LNCaP clone FGC (cell line): ENCODE results near the gene MXD1.
"Not testable (repeated sequence)": the region's sequence is repeated elsewhere in the genome, so short reads cannot be mapped to it uniquely, and the experiment has no call there.

Experiments used
- DNase-seq: peaks from one replicate; pipeline ENCODE4 v3.0.0-alpha.2; 2011; ENCODE audit warnings: low read depth
- H3K4me3 ChIP-seq: 2 replicates; pipeline ENCODE4 v1.5.1; 2011; ENCODE audit warnings: mild to moderate bottlenecking, low read depth, low read length, control low read depth
- TF ChIP-seq, protein P1 (sequence below): IDR thresholded peaks from 2 replicates; pipeline ENCODE4 v1.5.1; 2012; ENCODE audit warnings: mild to moderate bottlenecking; ENCODE audit not compliant: control insufficient read depth, insufficient read depth; ENCODE audit errors: extremely low read depth

Gene MXD1

DNA sequence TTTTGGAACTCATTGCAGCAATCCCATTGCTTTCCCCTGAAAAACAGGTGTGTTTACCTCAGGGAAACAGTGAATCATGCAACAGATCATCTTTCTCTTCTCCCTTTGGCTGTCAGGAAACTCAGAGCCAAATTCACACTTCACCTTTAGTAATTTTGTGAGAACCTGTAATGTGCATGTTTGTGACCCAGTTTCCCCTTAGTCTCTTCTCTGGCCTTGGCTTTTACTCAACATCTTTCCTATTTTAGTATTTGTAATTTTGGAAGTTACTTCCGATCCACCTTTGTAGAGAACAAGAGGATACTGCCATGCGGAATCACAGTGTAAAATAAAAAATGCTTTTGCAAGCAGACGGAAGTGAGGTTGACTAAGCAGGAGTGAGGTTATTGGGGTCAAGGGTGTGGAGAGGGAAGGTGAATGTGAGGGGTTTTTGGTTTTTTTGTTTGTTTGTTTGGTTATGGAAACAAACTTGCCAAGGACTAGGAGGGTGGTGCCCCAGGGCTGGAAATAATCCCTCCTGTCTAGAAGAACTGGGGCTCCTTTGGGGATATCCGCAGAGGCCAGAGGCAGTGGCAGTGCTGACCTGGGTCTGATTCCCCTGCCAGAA is 32.5 kb downstream of the MXD1 start:
- no peak for DNase-seq
- TF ChIP-seq, protein P1, sequence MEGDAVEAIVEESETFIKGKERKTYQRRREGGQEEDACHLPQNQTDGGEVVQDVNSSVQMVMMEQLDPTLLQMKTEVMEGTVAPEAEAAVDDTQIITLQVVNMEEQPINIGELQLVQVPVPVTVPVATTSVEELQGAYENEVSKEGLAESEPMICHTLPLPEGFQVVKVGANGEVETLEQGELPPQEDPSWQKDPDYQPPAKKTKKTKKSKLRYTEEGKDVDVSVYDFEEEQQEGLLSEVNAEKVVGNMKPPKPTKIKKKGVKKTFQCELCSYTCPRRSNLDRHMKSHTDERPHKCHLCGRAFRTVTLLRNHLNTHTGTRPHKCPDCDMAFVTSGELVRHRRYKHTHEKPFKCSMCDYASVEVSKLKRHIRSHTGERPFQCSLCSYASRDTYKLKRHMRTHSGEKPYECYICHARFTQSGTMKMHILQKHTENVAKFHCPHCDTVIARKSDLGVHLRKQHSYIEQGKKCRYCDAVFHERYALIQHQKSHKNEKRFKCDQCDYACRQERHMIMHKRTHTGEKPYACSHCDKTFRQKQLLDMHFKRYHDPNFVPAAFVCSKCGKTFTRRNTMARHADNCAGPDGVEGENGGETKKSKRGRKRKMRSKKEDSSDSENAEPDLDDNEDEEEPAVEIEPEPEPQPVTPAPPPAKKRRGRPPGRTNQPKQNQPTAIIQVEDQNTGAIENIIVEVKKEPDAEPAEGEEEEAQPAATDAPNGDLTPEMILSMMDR = no peak
- H3K4me3 ChIP-seq = no peak overlapping the region

DNA sequence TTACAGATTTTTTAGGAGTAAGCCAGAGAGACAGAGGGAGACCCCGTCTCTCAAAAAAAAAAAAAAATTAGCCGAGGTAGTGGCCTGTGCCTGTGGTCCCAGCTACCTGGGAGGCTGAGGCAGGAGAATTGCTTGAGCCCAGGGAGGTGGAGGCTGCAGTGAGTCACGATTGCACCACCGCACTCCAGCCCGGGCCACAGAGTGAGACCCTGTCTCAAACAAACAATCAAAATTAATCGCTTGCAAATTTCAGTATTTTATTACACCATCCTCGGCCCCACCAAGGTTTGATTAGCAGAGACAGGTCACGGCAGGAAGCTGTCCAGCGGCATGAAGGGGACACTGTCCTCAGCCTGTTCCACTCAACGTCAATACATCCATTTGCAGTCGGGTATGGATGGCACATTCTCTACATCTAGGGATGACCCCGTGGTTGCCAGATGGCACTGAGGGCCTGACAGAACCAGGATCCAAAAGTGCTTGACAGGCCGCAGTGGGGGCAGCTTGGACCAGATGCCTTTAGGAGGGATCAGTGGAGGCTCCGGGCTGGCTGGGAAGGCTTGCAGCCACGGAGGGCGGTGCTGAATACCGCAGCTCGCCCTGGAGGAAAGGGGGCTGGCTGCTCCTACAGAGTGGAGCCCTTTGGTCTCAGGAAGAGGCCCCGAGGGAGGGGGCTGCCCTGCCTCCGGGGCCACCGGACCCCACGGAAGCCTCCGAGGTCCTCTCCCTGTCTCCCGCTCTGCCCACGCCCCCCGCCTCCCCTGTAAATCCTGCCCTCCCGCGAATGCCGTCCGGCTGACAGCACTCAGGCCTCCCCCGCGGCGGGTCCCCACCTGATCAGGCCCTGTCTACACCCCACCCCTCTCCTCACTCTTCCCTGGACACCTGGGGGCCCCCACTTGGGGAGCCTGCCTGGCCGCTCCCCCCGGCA is 33.4 kb downstream of the MXD1 start:
- DNase-seq = no peak

DNA sequence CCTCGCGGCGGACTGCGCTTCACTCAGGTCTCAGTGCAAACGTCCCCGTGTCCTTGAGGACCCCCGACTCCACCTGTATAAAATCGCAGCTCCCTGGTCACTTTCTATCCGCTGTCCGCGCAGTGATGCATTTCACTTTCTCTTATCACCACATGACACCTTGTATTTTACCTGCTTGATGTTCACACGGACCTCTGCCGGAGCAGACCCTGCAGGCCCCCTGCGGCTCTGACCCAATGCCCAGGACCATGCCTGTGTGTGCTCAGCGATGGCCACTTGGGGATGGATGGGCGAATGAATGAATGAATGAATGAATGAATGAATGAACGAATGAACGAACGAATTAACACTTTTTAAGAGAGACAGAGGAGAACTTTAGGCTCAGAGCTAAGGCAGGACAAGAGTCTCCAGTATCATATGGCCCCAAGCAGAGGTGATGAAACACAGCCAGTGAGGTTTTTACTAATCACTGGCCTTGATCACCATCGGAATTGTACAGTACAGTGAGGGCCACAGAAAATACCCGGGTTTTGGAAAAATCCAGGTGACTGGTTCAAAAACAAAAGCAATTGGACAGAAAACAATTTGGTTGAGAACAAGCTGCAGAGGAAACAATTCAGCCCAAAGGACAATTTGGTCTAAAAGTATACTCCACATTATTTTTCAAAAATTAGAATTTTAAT is 34.2 kb downstream of the MXD1 start:
- DNase-seq = no peak
- H3K4me3 ChIP-seq = no peak overlapping the region
- TF ChIP-seq, protein P1 = no peak

More for the DNA sequence above, 33.4 kb downstream of the MXD1 start:
- TF ChIP-seq, protein P1 = no peak
- no peak overlapping the region for H3K4me3 ChIP-seq

DNA sequence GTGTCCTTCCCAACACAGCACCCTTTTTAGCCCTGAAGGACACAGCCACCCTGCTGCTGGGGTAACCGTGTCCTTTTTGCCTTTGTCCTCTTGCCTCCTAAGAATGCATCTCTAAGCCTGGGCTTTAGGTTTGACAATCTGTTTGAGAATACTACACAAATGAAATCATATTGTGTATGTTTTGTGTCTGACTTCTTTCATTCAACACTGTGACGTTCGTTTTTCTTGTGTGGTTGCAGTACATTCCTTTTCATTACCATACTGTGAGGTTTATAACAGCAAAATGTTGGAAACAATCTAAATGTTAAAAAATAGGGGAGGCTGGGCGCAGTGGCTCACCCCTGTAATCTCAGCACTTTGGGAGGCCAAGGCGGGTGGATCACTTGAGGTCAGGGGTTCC is 35.3 kb downstream of the MXD1 start:
- TF ChIP-seq, protein P1 = no peak
- DNase-seq = no peak
- no peak overlapping the region for H3K4me3 ChIP-seq

DNA sequence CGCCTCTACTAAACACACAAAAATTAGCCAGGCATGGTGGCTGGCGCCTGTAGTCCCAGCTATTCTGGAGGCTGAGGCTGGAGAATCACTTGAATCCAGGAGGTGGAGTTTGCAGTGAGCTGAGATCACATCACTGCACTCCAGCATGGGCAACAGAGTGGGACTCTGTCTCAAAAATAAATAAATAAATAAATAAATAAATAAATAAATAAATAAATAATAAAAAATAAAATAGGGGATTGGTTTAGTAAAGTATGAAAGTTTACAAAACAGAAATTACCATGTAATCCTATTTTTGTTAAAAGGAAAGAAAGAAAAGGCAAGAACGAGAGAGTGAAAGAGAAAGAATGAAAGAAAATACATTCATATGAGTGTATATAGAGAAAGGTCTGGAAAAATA is 35.8 kb downstream of the MXD1 start:
- H3K4me3 ChIP-seq, DNase-seq: not testable (repeated sequence)

DNA sequence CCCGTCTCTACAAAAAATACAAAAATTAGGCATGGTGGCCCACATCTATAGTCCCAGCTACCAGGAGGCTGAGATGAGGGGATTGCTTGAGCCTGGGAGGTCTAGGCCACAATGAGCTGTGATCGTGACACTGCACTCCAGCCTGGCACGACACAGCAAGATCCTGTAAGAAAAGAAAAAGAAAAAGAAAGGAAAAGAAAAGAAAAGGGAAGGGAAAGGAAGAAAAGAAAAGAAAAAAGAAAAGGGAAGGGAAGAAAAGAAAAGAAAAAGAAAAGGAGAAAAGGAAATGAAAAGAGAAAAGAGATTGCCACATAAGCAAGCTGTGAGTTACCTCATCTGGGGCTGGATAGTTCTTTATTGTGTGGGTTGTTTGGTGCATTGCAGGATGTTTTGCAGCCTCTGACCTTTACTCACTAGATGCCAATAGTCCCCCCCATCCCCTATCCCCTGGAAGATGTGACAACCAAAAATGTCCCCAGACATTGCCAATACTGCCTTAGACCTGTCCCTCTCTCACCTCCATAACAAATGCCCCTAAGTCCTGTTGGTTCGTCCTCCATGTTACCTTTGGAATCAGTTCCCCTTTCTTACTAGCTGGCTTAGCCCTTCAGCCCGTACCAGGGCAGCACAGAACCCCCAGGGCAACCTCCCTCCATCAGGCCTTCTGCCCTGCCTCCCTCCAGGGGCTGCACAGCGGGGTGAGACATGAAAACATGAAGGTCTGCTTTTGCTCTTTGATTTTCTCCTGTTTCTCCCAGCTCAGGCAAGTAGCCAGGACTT is 37.6 kb downstream of the MXD1 start:
- no peak overlapping the region for H3K4me3 ChIP-seq
- TF ChIP-seq, protein P1 = no peak
- DNase-seq = no peak

DNA sequence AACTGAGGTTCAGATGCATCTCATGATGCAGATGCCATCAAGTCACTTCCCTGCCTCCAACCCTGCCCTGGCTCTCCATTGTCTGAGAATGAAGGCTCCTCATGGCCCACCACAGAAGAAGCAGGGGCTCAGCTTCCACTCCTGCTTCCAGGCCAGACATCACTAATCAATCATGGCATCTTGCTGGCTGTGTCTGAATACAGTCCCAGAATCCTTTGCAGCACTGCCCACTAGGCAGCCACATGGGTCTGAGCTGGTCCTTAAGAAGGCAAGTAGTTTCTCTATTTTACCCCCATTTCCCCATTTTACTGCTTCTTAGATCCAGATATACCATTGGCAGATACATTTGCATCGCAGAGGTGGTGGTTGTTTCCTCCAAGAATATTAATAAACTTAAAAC is 39.2 kb downstream of the MXD1 start:
- TF ChIP-seq, protein P1 = no peak
- no peak overlapping the region for H3K4me3 ChIP-seq
- DNase-seq = no peak
